ENCODE results near the gene CD151.
A peak's percentile ranks its signal among the peaks of the same experiment; 100 is the strongest.

The CD151 gene

DNA sequence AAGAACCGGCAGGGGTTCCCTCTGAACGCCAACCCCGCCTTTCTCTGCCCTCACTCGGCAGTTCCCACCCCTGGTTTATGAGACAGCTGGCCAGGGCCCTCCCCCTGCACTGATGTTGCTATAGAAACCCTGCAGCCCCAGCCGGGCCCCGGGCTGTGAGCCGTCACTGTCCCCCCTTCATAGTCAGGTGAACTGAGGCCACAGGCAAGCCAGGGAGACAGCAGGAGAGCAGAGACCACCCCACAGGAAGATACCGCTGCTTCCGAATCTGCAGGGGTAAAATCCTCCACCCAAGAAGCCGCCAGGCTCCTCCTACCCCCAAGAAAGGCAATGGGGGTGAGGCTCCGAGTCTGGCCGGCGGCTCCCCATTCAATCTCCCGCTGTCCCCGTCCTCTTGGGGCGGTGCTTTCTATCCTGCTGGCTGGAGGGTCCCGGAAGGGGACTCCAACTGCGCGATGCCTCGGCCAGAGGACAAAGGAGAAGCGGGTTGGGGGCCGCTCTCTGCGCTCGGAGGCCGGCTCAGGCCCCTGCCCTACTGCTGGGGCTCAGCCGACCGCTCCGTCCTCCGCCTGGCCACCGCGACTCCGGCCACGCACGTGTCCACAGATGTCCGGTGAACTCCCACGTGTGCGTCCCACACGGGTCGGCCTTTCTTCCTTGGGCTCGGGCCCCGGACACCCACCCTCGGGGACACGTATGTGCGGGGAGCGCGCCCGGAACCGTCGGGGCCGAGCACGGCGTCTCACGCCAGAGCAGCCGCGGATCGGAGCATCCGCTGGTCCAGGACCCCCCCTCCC is 35.3 kb upstream of the CD151 start:
- peak; percentile 50 to 55 for DNase-seq

DNA sequence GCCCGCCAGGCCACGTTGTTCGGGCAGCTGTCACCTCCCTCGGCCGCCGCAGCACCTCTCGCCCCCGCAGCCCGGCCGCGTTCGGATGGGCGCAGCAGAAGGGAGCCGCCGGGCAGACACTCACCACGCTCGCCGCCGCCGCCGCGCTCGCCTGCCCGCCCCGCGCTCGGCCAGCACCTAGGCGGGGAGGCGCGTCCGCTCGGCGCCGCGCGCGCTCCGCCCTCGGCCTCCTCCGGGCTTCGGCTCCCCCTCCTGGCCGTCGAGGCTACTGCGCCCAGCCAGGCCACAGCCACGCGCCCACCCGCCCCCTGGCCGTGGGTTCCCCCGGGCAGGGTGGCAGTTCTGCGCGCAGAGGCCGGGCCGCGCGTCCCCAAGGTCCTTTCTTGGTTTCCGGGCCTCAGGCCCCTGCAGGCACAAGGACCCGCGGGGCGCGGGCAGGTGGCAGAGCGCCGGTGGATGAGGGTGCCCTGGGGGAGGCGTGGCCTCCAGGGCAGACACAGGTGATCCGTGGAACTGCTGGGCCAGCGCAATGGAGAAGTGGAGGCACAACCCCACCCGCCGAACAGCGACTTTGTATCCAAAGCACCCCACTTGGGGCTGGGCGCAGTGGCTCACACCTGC is 34.5 kb upstream of the CD151 start, which contains the start of gene SLC25A22:
SLC25A22 (minus strand) TSS at position 189 of the 621 bp plus-strand sequence. CDS start 3,275 bp downstream, outside the sequence.
- peak; percentile 75 to 79 for DNase-seq

DNA sequence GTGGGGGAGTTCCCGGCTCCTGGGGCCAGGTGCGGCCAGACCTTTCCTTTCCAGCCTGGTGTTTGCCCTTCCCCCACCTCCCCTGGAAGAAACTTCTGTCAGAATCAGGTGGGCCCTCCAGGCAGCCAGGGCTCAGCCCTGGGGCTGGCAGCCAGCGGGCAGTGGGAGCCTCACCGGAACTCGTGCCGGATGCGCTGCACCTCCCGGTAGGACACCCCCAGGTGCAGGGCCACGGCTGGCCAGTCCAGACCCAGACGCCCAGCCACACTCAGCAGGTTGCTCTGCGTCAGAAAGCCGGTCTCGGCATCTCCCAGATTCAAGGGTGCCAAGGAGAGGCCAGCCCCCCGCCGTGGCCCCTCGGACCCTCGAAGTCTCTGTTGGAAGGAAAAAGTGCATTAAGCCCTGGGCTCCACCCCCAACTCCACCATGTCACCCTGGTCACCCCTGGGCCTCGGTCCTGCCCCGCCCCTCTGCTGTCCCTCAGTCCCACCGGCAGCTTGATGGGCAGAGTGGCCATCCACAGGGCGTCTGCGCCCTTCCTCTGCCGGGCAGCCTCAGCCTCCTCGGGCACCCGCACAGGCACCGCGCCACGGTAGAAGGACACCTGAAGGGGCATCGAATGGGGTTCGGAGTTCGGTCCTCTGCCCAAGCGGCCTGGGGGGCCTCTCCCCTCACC is 33.0 kb upstream of the CD151 start:
- DNase-seq, result no peak

DNA sequence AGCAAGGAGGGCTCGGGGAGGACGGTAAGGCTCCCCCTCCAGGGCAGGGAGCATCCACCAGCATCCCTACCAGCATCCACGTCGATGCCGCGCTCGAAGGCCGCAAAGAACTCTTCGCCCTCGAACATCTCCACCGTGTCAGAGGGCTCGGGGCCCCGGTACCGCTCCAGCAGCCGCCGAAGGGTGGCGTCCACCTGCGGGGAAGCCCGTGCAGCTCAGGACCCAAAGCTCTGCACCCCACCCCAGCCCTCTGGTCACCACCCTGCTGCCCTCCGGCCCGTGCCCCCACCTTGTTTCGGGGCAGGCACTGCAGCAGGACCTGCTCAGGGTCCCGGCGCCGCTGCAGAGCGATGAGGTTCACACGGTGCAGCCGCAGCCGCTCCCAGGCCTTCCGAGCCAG is 32.3 kb upstream of the CD151 start:
- no peak for DNase-seq

DNA sequence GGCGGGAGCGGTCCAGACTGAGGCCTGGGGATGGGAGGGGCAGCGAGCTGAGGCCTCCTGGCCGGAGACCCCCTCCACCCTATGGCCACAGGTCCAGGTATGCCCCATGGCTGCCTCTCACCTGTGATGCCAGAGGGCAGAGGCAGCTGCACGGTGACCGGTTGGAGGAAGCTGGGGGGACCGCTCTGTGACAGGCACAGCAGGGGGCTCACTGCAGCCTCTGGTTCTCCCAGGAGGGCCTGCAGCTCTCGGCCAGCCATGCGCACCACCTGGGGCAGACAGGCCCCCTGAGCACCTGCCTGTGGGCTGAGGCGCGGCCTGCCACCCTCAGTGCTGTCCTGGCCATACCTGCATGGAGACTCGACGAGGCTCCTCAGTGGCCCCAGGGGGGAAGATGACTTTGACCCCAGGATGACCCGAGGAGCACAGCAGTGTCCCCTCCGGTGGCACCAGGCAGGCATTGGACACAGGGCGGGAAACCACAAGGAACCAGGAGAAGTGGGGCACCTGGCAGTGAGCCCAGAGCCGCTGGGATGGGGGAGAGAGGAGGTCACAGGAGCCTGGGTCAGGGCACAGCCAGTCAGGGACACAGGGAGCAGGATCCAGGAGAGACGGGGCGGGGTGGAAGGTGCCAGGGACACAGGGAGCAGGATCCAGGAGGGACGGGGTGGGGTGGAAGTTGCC is 31.5 kb upstream of the CD151 start:
- no peak for DNase-seq

DNA sequence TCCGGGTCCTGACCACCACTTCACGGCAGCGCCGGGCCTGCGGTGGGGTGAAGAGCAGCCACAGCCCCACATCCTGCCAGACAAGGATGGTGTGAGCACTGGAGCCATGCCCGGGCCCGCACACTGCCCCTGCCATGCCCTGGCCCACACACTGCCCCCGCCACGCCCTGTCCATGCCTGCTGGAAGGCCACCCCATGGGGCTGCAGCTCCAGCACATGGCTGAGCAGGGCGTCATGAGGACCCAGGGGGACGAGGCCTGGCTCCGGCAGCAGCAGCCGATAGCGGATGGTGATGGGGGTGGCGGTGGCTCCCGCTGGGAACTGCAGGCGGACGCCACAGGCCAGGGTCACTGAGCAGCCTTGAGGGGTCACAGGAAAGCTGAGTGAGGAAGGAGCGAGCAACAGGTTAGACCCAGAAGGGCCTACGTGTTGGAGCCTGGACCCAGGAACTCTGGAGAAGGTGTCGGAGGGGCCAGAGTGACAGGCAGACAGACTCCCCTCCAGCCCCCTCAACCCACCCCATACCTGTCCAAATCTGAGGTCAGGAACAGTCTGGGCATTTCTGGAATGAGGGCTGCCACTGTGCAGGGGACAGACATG is 30.6 kb upstream of the CD151 start:
- no peak for DNase-seq

DNA sequence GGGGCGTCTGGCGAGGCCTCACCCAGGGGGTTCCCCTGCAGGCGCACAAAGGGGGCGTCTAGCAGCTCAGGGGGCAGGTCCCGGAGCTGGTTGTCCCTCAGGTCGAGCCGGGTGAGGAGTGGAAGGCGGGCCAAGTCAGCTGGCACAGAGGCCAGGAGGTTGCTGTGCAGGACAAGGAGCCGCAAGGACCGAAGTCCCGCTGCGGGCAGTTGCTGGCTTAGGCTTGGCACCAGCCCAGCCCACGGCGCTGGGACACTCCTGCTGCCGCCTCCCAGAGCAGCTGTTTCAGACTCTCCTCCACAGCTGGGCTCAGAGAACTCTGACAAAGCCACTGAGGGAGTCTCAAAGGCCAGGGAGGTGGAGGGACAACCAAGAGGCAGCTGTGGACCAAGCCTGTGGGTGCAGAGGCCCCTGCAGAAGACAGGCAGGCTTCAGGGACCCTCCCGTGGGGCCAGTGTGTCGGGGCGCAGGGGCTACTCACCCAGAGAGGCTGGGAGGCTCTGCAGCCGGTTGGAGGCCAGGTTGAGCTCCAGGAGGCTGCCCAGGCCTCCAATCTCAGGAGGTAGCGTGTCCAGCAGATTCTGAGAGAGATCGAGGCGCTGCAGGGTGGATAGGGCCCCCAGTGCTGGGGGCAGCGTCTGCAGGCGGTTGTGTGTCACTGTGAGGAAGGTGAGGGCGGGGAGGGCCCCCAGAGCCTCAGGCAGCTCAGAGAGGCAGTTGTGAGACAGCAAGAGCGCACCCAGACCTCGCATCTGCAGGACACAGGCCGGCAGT is 29.9 kb upstream of the CD151 start:
- no peak for DNase-seq

DNA sequence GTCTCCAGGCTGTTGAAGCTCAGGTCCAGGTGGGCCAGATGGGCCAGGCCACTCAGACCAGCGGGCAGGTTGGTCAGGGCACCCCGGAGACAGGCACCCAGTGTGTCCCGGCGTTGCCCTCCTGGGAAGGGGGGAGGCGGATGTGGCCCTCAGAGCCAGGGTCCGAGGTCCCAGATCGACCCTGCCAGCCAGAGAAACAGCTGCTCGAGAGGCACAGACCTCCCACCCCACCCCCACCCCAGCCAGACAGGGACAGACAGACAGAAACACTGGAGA is 29.3 kb upstream of the CD151 start:
- no peak for DNase-seq

DNA sequence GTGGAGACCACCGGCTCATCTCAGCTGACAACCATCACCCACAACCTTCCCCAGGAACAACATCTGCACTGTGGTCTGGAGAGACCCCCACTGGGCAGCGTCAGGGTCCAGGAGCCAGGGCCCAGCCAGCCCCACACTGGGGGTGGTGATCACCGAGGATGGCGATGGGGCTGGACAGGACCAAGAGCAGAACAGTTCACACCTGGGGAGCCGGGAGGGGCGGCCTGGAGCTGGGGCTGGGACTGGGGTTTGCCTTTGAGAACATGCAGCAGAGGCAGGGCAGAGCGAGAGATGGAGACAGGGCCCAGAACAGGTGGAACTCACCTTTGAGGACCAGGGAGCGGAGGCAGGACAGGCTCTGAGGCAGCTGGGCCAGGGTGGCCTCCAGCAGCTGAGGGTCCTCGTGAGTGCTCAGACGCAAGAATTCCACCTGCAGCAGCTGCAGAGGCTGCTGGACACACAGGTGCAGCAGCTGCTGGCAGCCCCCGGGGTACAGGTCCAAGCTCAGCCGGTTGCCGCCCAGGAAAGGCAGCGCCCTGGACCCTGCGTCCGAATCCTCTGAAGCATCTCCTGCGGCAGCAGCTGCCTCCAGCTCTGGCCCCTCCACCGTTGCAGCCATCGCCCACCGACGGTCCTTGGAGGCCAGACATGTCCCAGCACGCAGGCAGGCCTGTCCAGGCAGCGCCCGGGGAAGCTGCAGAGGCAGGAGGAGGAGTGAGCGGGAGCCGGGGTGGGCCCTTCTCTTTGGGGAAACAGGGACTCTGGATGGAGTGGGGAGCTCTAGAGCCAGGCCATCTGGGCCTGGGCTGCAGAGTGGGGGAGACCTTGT is 28.8 kb upstream of the CD151 start:
- no peak for DNase-seq

DNA sequence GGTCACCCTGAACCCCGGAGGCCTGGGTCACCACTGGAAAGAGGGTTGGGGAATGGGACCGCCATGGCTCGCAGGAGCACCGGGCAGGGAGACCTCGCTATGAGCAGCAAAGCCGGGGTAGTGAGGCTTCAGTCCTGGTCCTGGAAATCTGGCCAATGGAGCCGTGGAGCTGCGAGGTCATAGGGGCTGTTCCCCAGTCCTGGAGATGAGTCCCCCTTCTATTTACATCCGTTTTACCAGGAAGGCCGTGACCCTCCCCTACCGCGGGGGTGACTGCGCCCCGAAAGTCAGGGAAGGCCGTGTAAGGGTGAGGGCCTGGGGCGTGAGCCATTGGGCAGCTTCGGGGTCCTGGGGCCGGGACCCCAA is 28.2 kb upstream of the CD151 start:
- DNase-seq, result no peak

DNA sequence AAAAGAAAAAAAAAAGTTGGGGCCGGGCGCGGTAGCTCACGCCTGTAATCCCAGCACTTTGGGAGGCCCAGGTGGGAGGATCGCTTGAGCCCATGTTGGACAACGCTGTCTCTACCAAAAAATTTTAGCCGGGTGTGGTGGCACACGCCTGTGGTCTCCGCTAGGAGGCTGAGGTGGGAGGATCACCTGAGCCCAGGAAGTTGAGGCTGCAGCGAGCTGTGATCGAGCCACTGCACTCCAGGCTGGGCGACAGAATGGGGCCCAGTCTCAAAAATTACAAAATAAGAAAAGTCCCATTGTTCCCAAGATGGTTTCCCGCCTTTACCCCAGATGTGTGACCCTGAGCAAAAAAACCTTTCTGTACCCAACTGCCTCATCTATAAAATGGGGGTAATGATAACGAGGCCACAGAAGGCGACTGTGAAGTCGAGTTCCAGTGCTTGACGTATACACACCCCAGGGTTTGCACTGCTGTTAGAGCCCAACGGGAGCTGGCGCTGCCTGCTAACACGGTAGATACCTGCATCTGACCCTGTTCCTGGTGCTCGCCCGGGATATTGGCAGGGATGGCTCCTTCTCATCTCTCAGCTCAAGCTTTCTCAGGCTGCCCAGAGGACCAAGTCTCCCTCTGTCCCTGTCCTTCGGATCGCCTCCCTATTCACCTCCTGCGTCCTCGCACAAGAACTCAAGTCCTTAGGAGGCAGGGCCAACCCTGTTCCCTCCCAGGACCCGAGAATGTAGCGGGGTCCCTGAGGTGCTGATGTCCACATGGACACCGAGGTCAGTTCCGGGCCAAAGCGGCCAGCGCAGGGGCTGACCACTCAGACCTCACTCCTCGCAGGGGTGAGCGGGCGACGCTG is 24.1 kb upstream of the CD151 start:
- no peak for DNase-seq

DNA sequence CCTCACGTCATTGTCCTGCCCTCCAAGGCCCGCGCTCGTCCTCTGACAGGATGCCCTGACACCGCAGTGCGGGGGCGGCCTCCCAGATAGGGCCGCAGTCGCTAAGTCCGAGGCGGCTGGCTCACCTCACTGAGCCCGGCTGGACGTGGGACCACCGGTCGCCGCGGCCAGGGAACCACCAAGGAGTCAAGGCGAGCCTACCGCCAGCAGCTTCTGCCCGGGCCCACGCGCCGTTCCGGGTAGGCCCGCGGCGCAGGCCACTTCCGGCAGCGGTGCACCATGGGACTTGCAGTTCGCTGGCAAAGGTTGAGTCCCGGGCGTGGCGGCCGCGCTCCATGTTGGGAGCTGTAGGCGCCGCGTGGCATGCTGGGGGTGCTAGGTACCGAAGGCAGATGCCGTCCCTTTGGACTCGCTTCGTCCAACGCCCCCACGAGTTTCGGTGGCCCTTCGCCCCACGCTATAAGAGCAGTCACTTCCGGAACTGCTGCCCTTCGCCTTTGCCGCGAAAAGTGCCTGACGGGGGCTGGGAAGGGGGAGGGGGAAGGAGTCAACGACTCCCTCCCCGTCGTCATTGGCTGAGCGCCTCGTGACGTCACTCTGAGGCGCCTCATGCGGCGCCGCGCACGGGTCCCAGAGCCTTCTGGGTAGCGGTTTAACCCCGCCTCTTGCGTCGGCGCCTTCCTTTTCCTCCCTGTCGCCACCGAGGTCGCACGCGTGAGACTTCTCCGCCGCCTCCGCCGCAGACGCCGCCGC is 23.3 kb upstream of the CD151 start, which contains the start of gene RPLP2:
RPLP2 (plus strand) TSS at position 681 of the 753 bp plus-strand sequence. CDS start 268 bp downstream, outside the sequence.
- DNase-seq, result peak; percentile 96 to 97

DNA sequence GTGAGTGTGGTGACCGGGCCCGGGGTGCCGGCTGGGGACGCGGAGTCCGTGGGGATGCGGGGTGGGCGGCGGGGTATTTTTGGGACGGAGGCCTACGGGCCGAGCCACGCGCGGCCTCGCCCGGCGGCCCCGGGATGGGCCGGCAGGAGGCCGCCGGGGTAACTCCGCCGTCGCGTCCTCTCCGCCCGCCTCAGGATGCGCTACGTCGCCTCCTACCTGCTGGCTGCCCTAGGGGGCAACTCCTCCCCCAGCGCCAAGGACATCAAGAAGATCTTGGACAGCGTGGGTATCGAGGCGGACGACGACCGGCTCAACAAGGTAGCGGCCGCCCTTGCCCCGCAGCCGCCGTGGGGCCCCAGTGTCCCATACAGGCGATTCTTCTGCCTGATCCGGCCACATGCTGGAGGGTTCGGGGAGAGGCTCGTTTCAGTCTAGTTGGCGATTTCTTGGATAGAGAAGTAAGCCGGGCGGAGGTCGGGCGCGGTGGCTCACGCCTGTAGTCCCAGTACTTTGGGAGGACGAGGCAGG is 22.6 kb upstream of the CD151 start:
- no peak for DNase-seq

DNA sequence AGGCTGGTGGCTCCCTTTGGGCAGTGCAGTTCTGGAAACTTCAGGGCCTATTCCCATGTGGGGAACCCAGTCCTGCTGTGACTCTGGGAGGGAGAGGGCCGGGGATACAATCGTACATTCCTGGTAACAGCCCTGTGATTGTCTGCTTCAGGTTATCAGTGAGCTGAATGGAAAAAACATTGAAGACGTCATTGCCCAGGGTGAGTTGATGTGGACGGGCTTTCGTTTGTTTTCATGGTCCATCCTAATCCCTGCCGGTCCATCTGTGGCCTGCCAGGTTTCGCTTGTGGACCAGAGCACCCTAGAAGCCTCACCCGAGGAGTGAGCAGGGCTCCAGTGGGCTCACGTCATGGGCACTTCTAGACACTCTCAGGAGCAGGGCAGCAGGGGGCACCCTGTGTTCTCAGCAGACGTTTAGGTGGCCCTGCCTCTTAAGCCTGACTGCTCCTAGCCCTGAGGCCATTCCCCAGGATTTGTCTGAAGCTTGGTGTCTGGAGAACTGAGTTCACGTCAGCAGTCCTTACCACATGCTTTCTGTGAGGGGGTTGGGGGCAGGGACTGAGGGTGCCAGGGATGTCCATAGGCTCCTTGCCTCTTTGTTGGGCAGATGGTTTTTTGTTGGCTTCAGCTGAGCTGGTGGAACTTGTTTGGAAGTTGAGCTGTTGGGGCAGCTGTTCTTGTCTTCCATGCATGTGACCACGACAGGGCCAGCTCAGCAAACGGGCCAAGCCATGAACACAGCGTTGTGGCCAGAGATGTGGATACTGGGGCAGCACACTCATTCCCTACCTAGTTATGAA is 21.1 kb upstream of the CD151 start:
- no peak for DNase-seq

DNA sequence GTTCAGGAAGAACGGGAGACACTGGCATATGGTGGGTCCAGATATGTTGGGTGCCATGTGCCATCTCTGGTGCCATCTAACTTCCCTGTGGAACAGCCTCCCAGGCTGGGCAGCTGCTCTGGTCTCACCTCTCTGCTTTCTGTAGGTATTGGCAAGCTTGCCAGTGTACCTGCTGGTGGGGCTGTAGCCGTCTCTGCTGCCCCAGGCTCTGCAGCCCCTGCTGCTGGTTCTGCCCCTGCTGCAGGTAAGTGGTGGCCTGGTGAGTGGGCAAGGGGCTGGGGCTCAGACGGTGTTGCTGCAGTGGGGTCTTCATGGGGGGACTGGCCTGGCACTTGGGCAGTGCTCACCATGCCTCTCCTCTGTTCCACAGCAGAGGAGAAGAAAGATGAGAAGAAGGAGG is 20.4 kb upstream of the CD151 start:
- DNase-seq, result no peak

DNA sequence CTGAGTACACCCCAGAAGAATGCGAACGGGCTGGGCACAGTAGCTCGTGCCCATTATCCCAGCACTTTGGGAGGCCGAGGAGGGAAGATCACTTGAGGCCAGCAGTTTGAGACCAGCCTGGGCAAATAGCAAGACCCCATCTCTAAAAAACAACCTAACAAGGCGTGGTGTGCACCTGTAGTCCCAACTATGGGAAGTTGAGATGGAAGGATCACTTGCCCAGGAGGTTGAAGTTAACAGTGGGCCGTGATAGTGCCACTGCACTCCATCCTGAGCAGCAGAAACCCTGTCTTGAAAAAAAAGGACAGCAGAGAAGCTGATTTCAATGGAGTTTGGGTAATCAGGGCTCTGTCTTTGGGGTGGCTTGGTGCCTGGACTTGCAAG is 19.7 kb upstream of the CD151 start:
- no peak for DNase-seq

DNA sequence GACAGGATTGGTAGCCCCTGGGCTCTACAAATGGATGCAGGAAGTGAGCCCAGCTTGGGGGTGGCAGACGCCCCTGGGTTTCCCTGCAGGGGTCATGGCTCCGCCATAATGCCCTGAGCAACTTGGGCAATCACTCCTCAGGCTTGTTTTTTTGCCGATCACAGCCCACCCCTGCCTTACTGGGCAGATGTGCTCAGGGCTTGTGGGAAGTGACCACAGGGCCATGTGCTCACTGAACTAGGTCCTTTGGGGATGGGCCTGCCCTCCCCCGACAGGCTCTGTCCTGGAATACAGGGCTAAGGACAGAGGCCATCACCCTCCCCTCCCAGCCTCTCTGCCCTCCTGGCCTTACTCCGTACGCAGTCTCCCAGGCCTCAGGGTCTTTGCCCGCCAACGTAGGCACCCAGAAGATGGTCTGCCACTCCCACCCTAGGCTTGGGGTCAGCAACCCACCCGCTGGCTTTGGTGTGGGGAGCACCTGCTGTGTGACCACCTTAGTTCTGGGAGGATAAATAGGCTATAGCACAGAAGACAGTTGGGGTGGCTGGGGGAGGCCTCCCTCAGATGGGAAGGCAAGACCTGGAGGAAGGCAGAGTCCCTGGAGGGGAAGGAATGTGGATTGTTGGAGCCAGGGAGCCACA is 19.2 kb upstream of the CD151 start:
- DNase-seq, result no peak
